ENCODE results near the gene ZNF627. TPM values are rescaled to one million over a fixed set of nuclear protein-coding genes. Genes with fewer than 3 reads are reported as not detected.

The ZNF627 gene
- 10 to 100 TPM in 5 of 9 donors, 1 to 10 TPM in 4; 6.3 to 16.6 (median 10.7) TPM for total RNA-seq
- polyA plus RNA-seq = 10 to 100 TPM in 1 of 3 donors, 1 to 10 TPM in 2; 3.8 to 12.0 (median 3.9) TPM
- long read RNA-seq, donor 1, partial matches to known transcripts = 0 of 3 reads
- long read RNA-seq, donor 1, other reads (novel, unspliced or antisense) = 0 of 3 reads
- long read RNA-seq, donor 2, partial matches to known transcripts = 0 of 1 reads
- long read RNA-seq, donor 2, other reads (novel, unspliced or antisense) = 0 of 1 reads
- long read RNA-seq, donor 3, partial matches to known transcripts = 0 of 3 reads
- long read RNA-seq, donor 3, other reads (novel, unspliced or antisense) = 0 of 3 reads
- long read RNA-seq, donor 4, partial matches to known transcripts = 2 of 6 reads
- long read RNA-seq, donor 4, other reads (novel, unspliced or antisense) = 0 of 6 reads
- long read RNA-seq, donor 5, transcript ZNF627-201 (4 exons, 2,840 nt) = major isoform, 18 of 24 reads
- long read RNA-seq, donor 5, partial matches to known transcripts = 0 of 24 reads
- long read RNA-seq, donor 5, other reads (novel, unspliced or antisense) = 5 of 24 reads
- long read RNA-seq, donor 6, partial matches to known transcripts = 0 of 4 reads
- long read RNA-seq, donor 6, other reads (novel, unspliced or antisense) = 2 of 4 reads
- long read RNA-seq, donor 7, partial matches to known transcripts = 0 of 1 reads
- long read RNA-seq, donor 7, other reads (novel, unspliced or antisense) = 0 of 1 reads
- long read RNA-seq, donor 8, partial matches to known transcripts = 0 of 4 reads
- long read RNA-seq, donor 8, other reads (novel, unspliced or antisense) = 0 of 4 reads
- long read RNA-seq, donor 9, partial matches to known transcripts = 0 of 1 reads
- long read RNA-seq, donor 9, other reads (novel, unspliced or antisense) = 0 of 1 reads
- long read RNA-seq, donor 10 = 0 reads

DNA sequence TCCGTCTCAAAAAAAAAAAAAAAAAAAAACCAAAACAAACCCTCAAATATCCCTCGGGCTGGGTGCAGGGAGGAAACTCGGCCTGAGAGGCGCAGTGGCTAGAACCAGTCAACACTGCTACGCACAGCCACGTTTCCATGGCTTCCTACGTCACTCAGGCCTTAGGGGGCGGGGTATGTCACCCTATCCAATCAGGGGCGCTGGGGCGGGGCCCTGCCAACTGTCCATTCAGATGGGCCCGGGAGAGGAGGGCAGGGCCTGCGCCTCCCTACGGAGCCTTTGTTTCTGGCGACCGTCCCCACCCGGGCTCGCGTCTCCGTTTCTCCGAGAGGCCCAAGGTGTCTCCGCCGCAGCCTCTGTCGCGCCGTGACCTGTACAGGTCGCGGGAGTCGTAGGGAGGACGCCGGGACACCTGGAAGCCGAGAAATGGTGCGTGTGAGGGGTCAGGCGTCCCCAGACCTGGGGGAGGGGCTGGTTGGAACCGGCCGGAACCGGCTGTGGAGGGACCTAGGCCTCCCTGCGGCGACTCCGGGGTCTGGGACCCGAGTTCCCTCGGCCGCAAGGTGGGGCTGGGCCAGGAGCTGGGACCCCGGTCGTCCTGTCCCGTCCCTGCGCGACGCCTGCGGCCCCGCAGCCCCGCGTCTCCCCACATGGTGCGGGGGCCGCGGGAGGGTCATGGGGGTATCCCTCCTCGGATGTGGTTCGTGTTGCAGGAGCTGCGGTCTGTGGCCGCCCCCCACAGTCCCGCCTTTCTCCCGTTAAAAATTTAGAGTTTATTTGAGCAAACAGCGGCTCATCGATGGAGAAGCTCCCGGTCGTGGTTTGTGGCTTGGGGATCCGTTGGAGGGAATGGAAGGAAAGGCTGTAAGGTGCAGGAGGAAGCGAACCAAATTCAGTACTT lies at the start of gene ZNF627:
TSS of gene ZNF627 (plus strand) at position 282 of the 901 bp plus-strand sequence. CDS start at position 427, 145 bp downstream.
- peaks cover 7 to 13% of the 10 kb centered on the region in 2 donors for H3K4me1 ChIP-seq (replicated peaks in 1 of 2)
- no peaks in the 10 kb centered on the region for H3K36me3 ChIP-seq (replicated peaks in 1 of 2)
- no peaks in the 10 kb centered on the region for H3K9me3 ChIP-seq (replicated peaks in 1 of 3)
- peak within 1 kb of the TSS; percentile 54 to 96 (median 87) for H3K27ac ChIP-seq
- intact Hi-C loops (cut with DNase I) = no loop called here
- DNase-seq = peak; percentile 99 to 100 (median 100)
- peak; percentile 93 to 96 for TF ChIP-seq POLR2A (IDR thresholded peaks at IDR 0.05)
- TF ChIP-seq, protein P1, sequence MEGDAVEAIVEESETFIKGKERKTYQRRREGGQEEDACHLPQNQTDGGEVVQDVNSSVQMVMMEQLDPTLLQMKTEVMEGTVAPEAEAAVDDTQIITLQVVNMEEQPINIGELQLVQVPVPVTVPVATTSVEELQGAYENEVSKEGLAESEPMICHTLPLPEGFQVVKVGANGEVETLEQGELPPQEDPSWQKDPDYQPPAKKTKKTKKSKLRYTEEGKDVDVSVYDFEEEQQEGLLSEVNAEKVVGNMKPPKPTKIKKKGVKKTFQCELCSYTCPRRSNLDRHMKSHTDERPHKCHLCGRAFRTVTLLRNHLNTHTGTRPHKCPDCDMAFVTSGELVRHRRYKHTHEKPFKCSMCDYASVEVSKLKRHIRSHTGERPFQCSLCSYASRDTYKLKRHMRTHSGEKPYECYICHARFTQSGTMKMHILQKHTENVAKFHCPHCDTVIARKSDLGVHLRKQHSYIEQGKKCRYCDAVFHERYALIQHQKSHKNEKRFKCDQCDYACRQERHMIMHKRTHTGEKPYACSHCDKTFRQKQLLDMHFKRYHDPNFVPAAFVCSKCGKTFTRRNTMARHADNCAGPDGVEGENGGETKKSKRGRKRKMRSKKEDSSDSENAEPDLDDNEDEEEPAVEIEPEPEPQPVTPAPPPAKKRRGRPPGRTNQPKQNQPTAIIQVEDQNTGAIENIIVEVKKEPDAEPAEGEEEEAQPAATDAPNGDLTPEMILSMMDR (IDR thresholded peaks at IDR 0.05) = peak in 5 of 6 experiments; percentile 40 to 50 (median 48)
- peak within 1 kb of the TSS; percentile 79 to 100 (median 92) for H3K4me3 ChIP-seq
- no peaks in the 10 kb centered on the region for H3K27me3 ChIP-seq
- 0 to 2% (median 1%) methylated on average over 16 to 67 of the region's 67 CpGs for WGBS, 4 donors

GRCh38 chr19:11547929-11548700 lies 49.2 kb upstream of the ZNF627 start:
- Histone ChIP-seq H3K27me3 (no peaks in the 10 kb centered on the region), H3K4me1 (replicated peaks in 1 of 2) (no peaks in the 10 kb centered on the region), H3K36me3 (replicated peaks in 1 of 2) (peaks cover 0 to 9% of the 10 kb centered on the region in 2 donors), H3K27ac (no peak overlapping the region), H3K4me3 (no peak overlapping the region), H3K9me3 (replicated peaks in 1 of 3) (no peaks in the 10 kb centered on the region)
- no peak for TF ChIP-seq POLR2A (IDR thresholded peaks at IDR 0.05)
- TF ChIP-seq, protein P1 (IDR thresholded peaks at IDR 0.05) = no peak
- WGBS, 4 donors = 74 to 84% (median 79%) methylated on average over 10 to 14 of the region's 14 CpGs
- intact Hi-C loops (cut with DNase I) = no loop called here
- DNase-seq = no peak

GRCh38 chr19:11549386-11549953 lies 47.8 kb upstream of the ZNF627 start:
- H3K27me3 ChIP-seq = no peaks in the 10 kb centered on the region
- TF ChIP-seq, protein P1 (IDR thresholded peaks at IDR 0.05) = no peak
- no peak for TF ChIP-seq POLR2A (IDR thresholded peaks at IDR 0.05)
- H3K36me3 ChIP-seq (replicated peaks in 1 of 2) = peaks cover 0 to 20% of the 10 kb centered on the region in 2 donors
- intact Hi-C loops (cut with DNase I) = no loop called here
- no peak overlapping the region for H3K27ac ChIP-seq
- no peak for DNase-seq
- H3K4me3 ChIP-seq = no peak overlapping the region
- WGBS, 4 donors = 84 to 92% (median 88%) methylated on average over 9 to 24 of the region's 24 CpGs
- no peaks in the 10 kb centered on the region for H3K9me3 ChIP-seq (replicated peaks in 1 of 3)
- H3K4me1 ChIP-seq (replicated peaks in 1 of 2) = no peaks in the 10 kb centered on the region
